ENCODE measurements around the gene ETV3L. TPM values are rescaled to one million over a fixed set of nuclear protein-coding genes. Genes with fewer than 3 reads are reported as not detected.
A peak's percentile ranks its signal among the peaks of the same experiment; 100 is the strongest.

The ETV3L gene
- total and polyA plus RNA-seq, 4 experiments from 2014 or later = not detected

GRCh38 chr1:157106813-157107189, 7.2 kb upstream of the ETV3L start:
- intact Hi-C loops (cut with micrococcal nuclease) = no loop called here
- H3K9me3 Mint-ChIP-seq = no peaks in the 10 kb centered on the region
- Histone ChIP-seq H3K27ac (ENCODE audit: low read depth, low read length) (no peak overlapping the region), H3K4me3 (ENCODE audit: low read length in 2 of 2) (no peak overlapping the region), H3K4me1 (ENCODE audit: insufficient read depth, low read length) (no peaks in the 10 kb centered on the region), H3K27me3 (ENCODE audit: insufficient read depth, low read length) (peaks cover 17% of the 10 kb centered on the region), H3K9me3 (ENCODE audit: control insufficient read depth in 1 of 2, low read length in 2 of 2) (no peaks in the 10 kb centered on the region), H3K36me3 (ENCODE audit: insufficient read depth, low read length) (no peaks in the 10 kb centered on the region)
- DNase-seq = no peak
- H3K4me1 Mint-ChIP-seq = peaks cover 0 to 3% (median 2%) of the 10 kb centered on the region in 4 donors
- ChIA-PET POLR2A (ENCODE audit: partially characterized antibody) (no interaction called here), CTCF (ENCODE audit: partially characterized antibody) (interaction anchor here (2.3 kb wide), 1 partner anchor 16 kb away, joined by 11 read pairs; no protein-coding TSS in a partner anchor)
- H3K36me3 Mint-ChIP-seq = no peaks in the 10 kb centered on the region
- peaks cover 13 to 18% of the 10 kb centered on the region in 2 donors for H3K27me3 Mint-ChIP-seq
- H3K4me3 Mint-ChIP-seq = no peak overlapping the region
- no peak overlapping the region for H3K27ac Mint-ChIP-seq

DNA sequence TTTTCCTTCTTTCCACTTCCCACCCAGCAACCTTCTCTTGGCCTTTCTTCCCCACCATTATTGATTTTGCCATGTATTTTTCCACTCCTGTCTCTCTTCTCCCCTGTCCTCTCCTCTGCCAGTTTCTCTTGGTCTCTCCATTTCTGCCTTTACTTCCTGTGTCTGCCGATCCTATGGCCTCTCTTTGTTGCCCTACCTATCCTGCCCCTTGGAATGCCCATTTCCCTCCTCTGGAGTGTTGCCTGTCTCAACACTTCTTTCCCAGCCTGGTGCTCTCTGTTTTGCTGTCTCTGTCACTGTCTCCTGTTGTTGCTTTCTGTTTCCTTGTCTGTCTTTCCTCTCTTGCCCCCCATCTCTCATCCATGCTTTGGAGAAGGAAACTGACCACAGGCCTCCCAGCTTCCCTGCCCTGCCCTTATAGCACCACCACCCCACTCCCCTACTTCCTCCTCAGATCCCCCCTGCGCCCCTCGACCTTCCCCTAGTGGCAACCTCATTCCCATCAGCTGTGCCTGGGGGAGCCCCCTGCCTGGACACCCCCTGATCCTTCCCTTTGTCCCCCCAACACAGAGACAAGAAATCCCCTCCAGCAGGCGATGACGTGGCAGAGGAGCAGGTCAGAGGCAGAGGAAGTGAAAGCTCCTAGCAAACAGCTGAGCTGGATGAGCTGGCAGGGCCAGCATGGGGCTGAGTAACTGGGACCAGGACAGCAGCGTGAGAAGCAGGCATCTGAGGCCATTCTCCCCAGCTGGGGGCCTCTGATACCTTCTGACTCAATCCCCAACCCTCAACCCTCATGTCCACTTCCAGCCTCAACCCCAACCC, 6.6 kb upstream of the ETV3L start:
- H3K9me3 ChIP-seq (ENCODE audit: control insufficient read depth in 1 of 2, low read length in 2 of 2) = no peaks in the 10 kb centered on the region
- no peak overlapping the region for H3K4me3 ChIP-seq (ENCODE audit: low read length in 2 of 2)
- H3K4me1 ChIP-seq (ENCODE audit: insufficient read depth, low read length) = no peaks in the 10 kb centered on the region
- peaks cover 13 to 18% of the 10 kb centered on the region in 2 donors for H3K27me3 Mint-ChIP-seq
- peak overlapping the region in 3 of 7 donors; percentile 29 to 82 (median 48) for H3K27ac Mint-ChIP-seq
- CTCF ChIA-PET (ENCODE audit: partially characterized antibody) = interaction anchor here (2.3 kb wide), 1 partner anchor 16 kb away, joined by 11 read pairs; no protein-coding TSS in a partner anchor
- peaks cover 0 to 3% (median 2%) of the 10 kb centered on the region in 4 donors for H3K4me1 Mint-ChIP-seq
- H3K4me3 Mint-ChIP-seq = no peak overlapping the region
- DNase-seq = no peak
- no peaks in the 10 kb centered on the region for H3K9me3 Mint-ChIP-seq
- no peaks in the 10 kb centered on the region for H3K36me3 ChIP-seq (ENCODE audit: insufficient read depth, low read length)
- H3K27ac ChIP-seq (ENCODE audit: low read depth, low read length) = no peak overlapping the region
- POLR2A ChIA-PET (ENCODE audit: partially characterized antibody) = no interaction called here
- intact Hi-C loops (cut with micrococcal nuclease) = no loop called here
- peaks cover 17% of the 10 kb centered on the region for H3K27me3 ChIP-seq (ENCODE audit: insufficient read depth, low read length)
- no peaks in the 10 kb centered on the region for H3K36me3 Mint-ChIP-seq

DNA sequence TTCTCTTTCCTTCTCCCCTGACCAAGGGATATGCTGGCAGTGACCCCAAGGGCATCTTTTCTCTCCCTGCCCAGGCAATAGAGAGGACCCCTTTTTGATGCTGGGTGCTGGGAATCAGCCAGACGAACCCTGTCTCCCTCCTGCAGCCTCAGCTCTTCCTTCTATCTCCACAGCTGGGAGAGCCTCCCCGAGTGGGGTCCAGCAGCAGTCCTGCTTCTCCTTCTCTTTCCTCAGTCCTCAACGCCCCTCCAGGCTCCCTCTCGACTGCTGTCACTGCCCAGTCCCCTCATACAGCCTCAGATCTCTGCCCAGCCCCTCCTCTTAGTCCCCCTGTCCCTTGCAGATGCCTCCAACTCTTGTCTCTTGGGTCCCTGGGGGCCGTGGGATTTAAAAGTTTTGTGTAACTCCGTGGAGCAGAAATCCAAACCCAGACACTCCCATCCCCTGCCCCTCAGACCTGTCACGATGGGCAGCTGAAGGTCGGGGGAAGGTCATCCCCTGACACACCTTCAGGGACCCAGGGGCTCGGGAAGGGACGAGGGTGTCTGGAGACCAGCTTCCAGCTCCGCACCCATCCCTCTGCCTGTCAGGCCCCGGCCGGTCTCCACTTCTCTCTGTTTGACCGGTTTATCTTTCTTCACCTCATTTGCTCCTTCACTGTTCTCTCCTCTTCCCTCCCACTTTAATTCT, 5.8 kb upstream of the ETV3L start:
- intact Hi-C loops (cut with micrococcal nuclease) = no loop called here
- peaks cover 13 to 18% of the 10 kb centered on the region in 2 donors for H3K27me3 Mint-ChIP-seq
- H3K27ac ChIP-seq (ENCODE audit: low read depth, low read length) = no peak overlapping the region

GRCh38 chr1:157104598-157105293, 5.1 kb upstream of the ETV3L start:
- no peaks in the 10 kb centered on the region for H3K36me3 ChIP-seq (ENCODE audit: insufficient read depth, low read length)
- POLR2A ChIA-PET (ENCODE audit: partially characterized antibody) = no interaction called here
- no peak overlapping the region for H3K27ac ChIP-seq (ENCODE audit: low read depth, low read length)
- H3K9me3 ChIP-seq (ENCODE audit: control insufficient read depth in 1 of 2, low read length in 2 of 2) = no peaks in the 10 kb centered on the region
- intact Hi-C loops (cut with micrococcal nuclease) = no loop called here
- H3K4me3 ChIP-seq (ENCODE audit: low read length in 2 of 2) = no peak overlapping the region
- no peaks in the 10 kb centered on the region for H3K36me3 Mint-ChIP-seq
- no peaks in the 10 kb centered on the region for H3K4me1 ChIP-seq (ENCODE audit: insufficient read depth, low read length)
- H3K4me1 Mint-ChIP-seq = peaks cover 0 to 3% (median 2%) of the 10 kb centered on the region in 4 donors
- H3K4me3 Mint-ChIP-seq = no peak overlapping the region
- peaks cover 13 to 18% of the 10 kb centered on the region in 2 donors for H3K27me3 Mint-ChIP-seq
- peak overlapping the region in 1 of 7 donors; percentile 37 for H3K27ac Mint-ChIP-seq
- peaks cover 14% of the 10 kb centered on the region for H3K27me3 ChIP-seq (ENCODE audit: insufficient read depth, low read length)
- CTCF ChIA-PET (ENCODE audit: partially characterized antibody) = interaction anchor here (1.0 to 1.9 kb wide), 2 partner anchors 14 to 51 kb away, joined by 5 to 14 read pairs; no protein-coding TSS in a partner anchor
- no peaks in the 10 kb centered on the region for H3K9me3 Mint-ChIP-seq
- DNase-seq = no peak

More for the DNA sequence above, 5.8 kb upstream of the ETV3L start:
- Histone ChIP-seq H3K27me3 (ENCODE audit: insufficient read depth, low read length) (peaks cover 14% of the 10 kb centered on the region), H3K4me1 (ENCODE audit: insufficient read depth, low read length) (no peaks in the 10 kb centered on the region), H3K4me3 (ENCODE audit: low read length in 2 of 2) (no peak overlapping the region), H3K36me3 (ENCODE audit: insufficient read depth, low read length) (no peaks in the 10 kb centered on the region), H3K9me3 (ENCODE audit: control insufficient read depth in 1 of 2, low read length in 2 of 2) (no peaks in the 10 kb centered on the region)
- ChIA-PET POLR2A (ENCODE audit: partially characterized antibody) (no interaction called here), CTCF (ENCODE audit: partially characterized antibody) (interaction anchor here (1.9 to 2.3 kb wide), 2 partner anchors 15 kb away, joined by 11 to 14 read pairs; no protein-coding TSS in a partner anchor)
- Mint-ChIP-seq H3K27ac (peak overlapping the region in 3 of 7 donors; percentile 12 to 82 (median 29)), H3K9me3 (no peaks in the 10 kb centered on the region), H3K36me3 (no peaks in the 10 kb centered on the region), H3K4me1 (peaks cover 0 to 3% (median 2%) of the 10 kb centered on the region in 4 donors), H3K4me3 (no peak overlapping the region)
- DNase-seq = no peak

DNA sequence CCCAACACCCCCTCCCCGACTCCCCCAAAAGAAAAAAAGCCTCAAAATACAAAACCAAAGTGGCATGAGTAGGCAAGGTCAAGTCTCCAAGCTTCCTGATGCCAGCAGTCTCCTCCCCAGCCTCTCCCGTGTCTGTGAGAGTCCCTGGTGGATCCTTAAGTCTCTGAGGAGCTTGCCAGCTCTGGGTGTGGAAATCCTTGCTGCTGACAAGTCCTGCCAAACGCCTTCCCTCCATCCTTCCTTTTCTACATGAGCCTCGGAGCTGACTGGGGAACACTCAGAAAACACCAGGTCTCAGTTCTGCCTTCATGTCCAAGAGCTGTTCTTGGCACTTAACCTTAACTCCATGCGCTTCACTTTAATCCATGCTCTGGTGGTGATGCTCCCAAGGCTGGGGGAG, 3.7 kb upstream of the ETV3L start:
- Mint-ChIP-seq H3K4me3 (no peak overlapping the region), H3K4me1 (peaks cover 0 to 5% (median 2%) of the 10 kb centered on the region in 4 donors), H3K27ac (no peak overlapping the region), H3K27me3 (peaks cover 13 to 14% of the 10 kb centered on the region in 2 donors), H3K36me3 (no peaks in the 10 kb centered on the region), H3K9me3 (no peaks in the 10 kb centered on the region)
- intact Hi-C loops (cut with micrococcal nuclease) = no loop called here
- DNase-seq = no peak
- Histone ChIP-seq H3K36me3 (ENCODE audit: insufficient read depth, low read length) (no peaks in the 10 kb centered on the region), H3K27me3 (ENCODE audit: insufficient read depth, low read length) (peaks cover 14% of the 10 kb centered on the region), H3K9me3 (ENCODE audit: control insufficient read depth in 1 of 2, low read length in 2 of 2) (no peaks in the 10 kb centered on the region), H3K27ac (ENCODE audit: low read depth, low read length) (no peak overlapping the region), H3K4me3 (ENCODE audit: low read length in 2 of 2) (no peak overlapping the region), H3K4me1 (ENCODE audit: insufficient read depth, low read length) (no peaks in the 10 kb centered on the region)
- ChIA-PET POLR2A (ENCODE audit: partially characterized antibody) (no interaction called here), CTCF (ENCODE audit: partially characterized antibody) (interaction anchor here (1.0 to 1.9 kb wide), 2 partner anchors 13 to 53 kb away, joined by 5 to 14 read pairs; no protein-coding TSS in a partner anchor)

DNA sequence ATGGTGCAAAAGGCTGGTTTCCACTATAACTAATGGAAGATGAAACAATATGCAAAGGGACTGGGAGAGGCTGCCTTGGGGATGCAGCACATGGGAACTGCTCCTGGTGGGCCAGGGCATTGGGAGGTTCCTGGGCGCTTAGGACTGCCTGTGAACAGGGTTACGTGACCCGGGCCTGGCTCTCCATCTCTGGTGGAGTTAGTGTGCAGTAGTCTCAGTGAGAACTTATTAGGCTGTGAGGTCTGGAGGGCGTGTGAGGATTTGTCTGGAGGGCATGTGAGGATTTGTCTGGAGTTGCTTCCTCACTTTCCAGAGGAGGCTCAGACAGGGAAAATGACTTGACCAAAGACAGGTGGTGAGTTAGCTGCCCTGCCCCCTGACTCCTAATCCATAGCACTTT, 1.5 kb upstream of the ETV3L start:
- no peaks in the 10 kb centered on the region for H3K9me3 ChIP-seq (ENCODE audit: control insufficient read depth in 1 of 2, low read length in 2 of 2)
- H3K27me3 Mint-ChIP-seq = peaks cover 3 to 6% of the 10 kb centered on the region in 2 donors
- POLR2A ChIA-PET (ENCODE audit: partially characterized antibody) = no interaction called here
- DNase-seq = no peak
- H3K4me3 ChIP-seq (ENCODE audit: low read length in 2 of 2) = no peak overlapping the region
- H3K4me1 Mint-ChIP-seq = peaks cover 0 to 5% (median 2%) of the 10 kb centered on the region in 4 donors
- no peak overlapping the region for H3K27ac Mint-ChIP-seq
- H3K9me3 Mint-ChIP-seq = peaks cover 0 to 2% (median 0%) of the 10 kb centered on the region in 8 donors
- no peak overlapping the region for H3K27ac ChIP-seq (ENCODE audit: low read depth, low read length)
- no peaks in the 10 kb centered on the region for H3K36me3 ChIP-seq (ENCODE audit: insufficient read depth, low read length)
- no peaks in the 10 kb centered on the region for H3K4me1 ChIP-seq (ENCODE audit: insufficient read depth, low read length)
- CTCF ChIA-PET (ENCODE audit: partially characterized antibody) = interaction anchor here (1.0 to 1.7 kb wide), 2 partner anchors 11 to 55 kb away, joined by 3 to 4 read pairs; no protein-coding TSS in a partner anchor
- no peaks in the 10 kb centered on the region for H3K36me3 Mint-ChIP-seq
- intact Hi-C loops (cut with micrococcal nuclease) = no loop called here
- H3K27me3 ChIP-seq (ENCODE audit: insufficient read depth, low read length) = peaks cover 3% of the 10 kb centered on the region
- no peak overlapping the region for H3K4me3 Mint-ChIP-seq
